Liver (tissue), 9 donors: ENCODE results near the gene MROH8. TPM values are rescaled to one million over a fixed set of nuclear protein-coding genes. Genes with fewer than 3 reads are reported as not detected.

ENCODE experiments used
- DNase-seq: peaks from one replicate; pipeline ENCODE4 v3.0.0-alpha.2; 2017; ENCODE audit warnings: low spot score
- H3K27ac ChIP-seq, 2 donors: one replicate each; pipeline ENCODE4 v1.7.0; 2013; ENCODE audit warnings: inconsistent platforms in 2 of 2, low read length in 2 of 2, control low read depth in 1 of 2, low read depth in 1 of 2, mild to moderate bottlenecking in 1 of 2
- H3K27me3 ChIP-seq, 4 donors: one replicate each; pipeline versions ENCODE4 v1.6.1 to v1.7.0; 2013; ENCODE audit warnings: low read length in 3 of 4, inconsistent platforms in 1 of 4, mild to moderate bottlenecking in 1 of 4, moderate library complexity in 1 of 4; ENCODE audit not compliant: control insufficient read depth in 4 of 4, insufficient read depth in 4 of 4
- H3K36me3 ChIP-seq, 4 donors: one replicate each; pipeline versions ENCODE4 v1.6.1 to v1.7.0; 2013; ENCODE audit warnings: low read length in 3 of 4, mild to moderate bottlenecking in 3 of 4, low read depth in 1 of 4, moderate library complexity in 1 of 4; ENCODE audit not compliant: control insufficient read depth in 4 of 4, insufficient read depth in 3 of 4
- H3K4me1 ChIP-seq, 4 donors: one replicate each; pipeline versions ENCODE4 v1.6.1 to v1.7.0; 2013; ENCODE audit warnings: low read length in 3 of 4, mild to moderate bottlenecking in 3 of 4, moderate library complexity in 1 of 4; ENCODE audit not compliant: control insufficient read depth in 4 of 4, insufficient read depth in 4 of 4
- H3K4me3 ChIP-seq, 3 donors: one replicate each; pipeline versions ENCODE4 v1.6.1 to v1.7.0; 2013; ENCODE audit warnings: low read length in 3 of 3, control low read depth in 1 of 3, low read depth in 1 of 3, mild to moderate bottlenecking in 1 of 3
- H3K9ac ChIP-seq, 2 donors: one replicate each; pipeline ENCODE4 v1.7.0; 2013; ENCODE audit warnings: low read length in 2 of 2, mild to moderate bottlenecking in 2 of 2, moderate library complexity in 2 of 2, control low read depth in 1 of 2, low read depth in 1 of 2
- H3K9me3 ChIP-seq, 4 donors: one replicate each; pipeline versions ENCODE4 v1.6.1 to v1.7.0; 2013; ENCODE audit warnings: low read length in 3 of 4; ENCODE audit not compliant: control insufficient read depth in 4 of 4
- EGR1 ChIP-seq, 2 donors: IDR thresholded peaks; 2 replicates each; pipeline ENCODE4 v1.6.1; 2016 to 2018; ENCODE audit warnings: antibody characterized with exemption in 2 of 2, low read depth in 2 of 2
- FOXA2 ChIP-seq: IDR thresholded peaks from 2 replicates; pipeline ENCODE4 v1.6.1; 2016; ENCODE audit warnings: antibody characterized with exemption
- GABPA ChIP-seq, 2 donors: IDR thresholded peaks in 1 of 2; conservative IDR thresholded peaks in 1 of 2; 2 replicates each; pipeline ENCODE4 v1.6.1; 2016; ENCODE audit warnings: antibody characterized with exemption in 2 of 2, mild to moderate bottlenecking in 1 of 2, moderate library complexity in 1 of 2
- HNF4A ChIP-seq, 2 donors: conservative IDR thresholded peaks; 2 replicates each; pipeline ENCODE4 v1.6.1; 2016; ENCODE audit warnings: antibody characterized with exemption in 2 of 2, mild to moderate bottlenecking in 2 of 2
- HNF4G ChIP-seq: IDR thresholded peaks from 2 replicates; pipeline ENCODE4 v1.6.1; 2016; ENCODE audit warnings: antibody characterized with exemption
- JUND ChIP-seq, 2 donors: IDR thresholded peaks; 2 replicates each; pipeline ENCODE4 v1.6.1; 2016; ENCODE audit warnings: antibody characterized with exemption in 2 of 2
- RAD21 ChIP-seq, 2 donors: IDR thresholded peaks; 2 replicates each; pipeline ENCODE4 v1.6.1; 2016; ENCODE audit warnings: antibody characterized with exemption in 2 of 2, mild to moderate bottlenecking in 2 of 2
- RXRA ChIP-seq, 2 donors: IDR thresholded peaks; 2 replicates each; pipeline ENCODE4 v1.6.1; 2017 to 2018; ENCODE audit warnings: antibody characterized with exemption in 2 of 2, mild to moderate bottlenecking in 1 of 2
- SP1 ChIP-seq: IDR thresholded peaks from 2 replicates; pipeline ENCODE4 v1.6.1; 2018; ENCODE audit warnings: antibody characterized with exemption, mild to moderate bottlenecking
- TAF1 ChIP-seq: conservative IDR thresholded peaks from 2 replicates; pipeline ENCODE4 v1.6.1; 2016; ENCODE audit warnings: antibody characterized with exemption, mild to moderate bottlenecking
- YY1 ChIP-seq: IDR thresholded peaks from 2 replicates; pipeline ENCODE4 v1.6.1; 2016; ENCODE audit warnings: antibody characterized with exemption, mild to moderate bottlenecking
- WGBS: extraction: QIAGEN DNeasy Blood & Tissue Kit; methylation state at CpG from one replicate; pipeline ENCODE4 v1.1.7; 2013; 5-methylcytosine and 5-hydroxymethylcytosine counted together
- polyA plus RNA-seq, 2 donors: library from polyadenylated mRNA; stranded (reverse) in 1 of 2; unstranded in 1 of 2; fragments of 200-250 nt in 1 of 2; fragments of >200 nt in 1 of 2; fragmentation: Nextera tagmentation in 1 of 2; extraction: Ambion mirVana in 1 of 2; gene quantifications; one replicate each; pipeline versions ENCODE4 v1.2.1 to v1.2.3, GENCODE V29; 2013 to 2015
- total RNA-seq, 2 donors: library from RNA; depleted of rRNA; stranded (reverse); fragments of >200 nt; gene quantifications; one replicate each; pipeline ENCODE4 v1.2.3, GENCODE V29; 2014
- TF ChIP-seq, protein P1 (sequence below): fragments of 150-350 bp; IDR thresholded peaks from 2 replicates; pipeline ENCODE4 v1.5.1; 2017; ENCODE audit warnings: improper control_type of control experiment, low read depth, low read length; ENCODE audit not compliant: missing input control
- TF ChIP-seq, protein P2 (sequence below): IDR thresholded peaks from 2 replicates; pipeline ENCODE4 v1.6.1; 2016; ENCODE audit warnings: antibody characterized with exemption
- TF ChIP-seq, protein P3 (sequence below): IDR thresholded peaks from 2 replicates; pipeline ENCODE4 v1.6.1; 2016; ENCODE audit warnings: antibody characterized with exemption
- TF ChIP-seq, protein P4 (sequence below): IDR thresholded peaks from 2 replicates; pipeline ENCODE4 v1.6.1; 2016; ENCODE audit warnings: antibody characterized with exemption
- TF ChIP-seq, protein P5 (sequence below): IDR thresholded peaks from 2 replicates; pipeline ENCODE4 v1.6.1; 2016; ENCODE audit warnings: antibody characterized with exemption, mild to moderate bottlenecking
- donor health status: healthy.
- donor health status: healthy.
- donor health status: healthy.
- donor health status: healthy.
- donor health status: healthy.

MROH8 gene
- total and polyA plus RNA-seq, 4 donors = 1.3 to 5.1 (median 2.0) TPM

DNA sequence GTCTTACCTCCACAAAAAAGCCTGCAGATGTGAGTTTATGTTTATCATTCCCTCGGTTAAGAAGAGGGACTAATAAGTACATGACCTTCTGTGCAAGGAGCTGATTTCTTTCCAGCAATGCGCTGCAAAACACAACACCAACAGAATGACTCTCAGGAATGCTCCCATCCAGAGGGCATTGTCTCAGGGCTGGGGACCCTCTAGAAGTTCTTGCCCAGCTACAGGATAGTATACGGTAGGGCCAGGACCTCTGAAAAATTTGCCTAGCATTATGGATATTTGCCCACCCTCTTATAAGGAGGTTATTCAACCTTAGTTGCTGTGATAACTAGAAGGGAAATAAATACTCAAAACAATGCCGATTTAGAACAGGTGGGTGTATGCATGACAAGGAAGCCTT is 58.9 kb downstream of the MROH8 start:
- DNase-seq = no peak
- WGBS = 89% methylated on average over 4 of the region's 4 CpGs

DNA sequence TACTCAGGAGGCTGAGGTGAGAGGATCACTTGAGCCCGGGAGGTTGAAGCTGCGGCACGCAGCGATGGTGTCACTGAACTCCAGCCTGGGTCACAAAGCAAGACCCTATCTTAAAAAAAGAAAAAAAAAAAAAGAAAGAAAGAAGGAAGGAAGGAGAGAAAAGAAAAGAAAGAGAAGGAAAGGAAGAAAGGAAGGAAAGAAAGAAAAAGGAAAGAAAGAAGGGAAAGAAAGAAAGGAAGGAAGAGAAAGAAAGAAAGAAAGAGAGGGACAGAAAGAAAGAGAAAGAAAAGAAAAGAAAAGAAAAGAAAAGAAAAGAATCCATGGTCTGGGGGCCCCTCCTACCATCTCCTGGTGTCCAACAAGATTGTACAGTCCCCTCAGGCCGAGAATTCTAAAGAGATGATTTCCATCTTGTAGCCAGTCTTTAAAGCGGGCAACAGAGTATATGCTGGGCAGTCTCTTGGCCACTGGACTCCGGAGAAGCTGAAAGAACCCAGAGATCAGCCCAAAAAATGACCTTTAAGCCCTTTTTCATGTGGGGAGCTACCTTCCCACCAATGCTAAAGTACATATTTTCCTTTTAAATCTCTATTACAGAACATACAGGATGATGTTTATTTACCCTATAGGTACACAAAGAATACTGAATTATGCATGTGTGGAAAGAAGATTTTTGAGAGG is 59.9 kb downstream of the MROH8 start:
- H3K36me3 ChIP-seq = peaks cover 0 to 3% (median under 1%) of the 10 kb centered on the region in 4 donors
- no peaks in the 10 kb centered on the region for H3K9me3 ChIP-seq
- no peak overlapping the region for H3K27ac ChIP-seq
- TF ChIP-seq, protein P1, sequence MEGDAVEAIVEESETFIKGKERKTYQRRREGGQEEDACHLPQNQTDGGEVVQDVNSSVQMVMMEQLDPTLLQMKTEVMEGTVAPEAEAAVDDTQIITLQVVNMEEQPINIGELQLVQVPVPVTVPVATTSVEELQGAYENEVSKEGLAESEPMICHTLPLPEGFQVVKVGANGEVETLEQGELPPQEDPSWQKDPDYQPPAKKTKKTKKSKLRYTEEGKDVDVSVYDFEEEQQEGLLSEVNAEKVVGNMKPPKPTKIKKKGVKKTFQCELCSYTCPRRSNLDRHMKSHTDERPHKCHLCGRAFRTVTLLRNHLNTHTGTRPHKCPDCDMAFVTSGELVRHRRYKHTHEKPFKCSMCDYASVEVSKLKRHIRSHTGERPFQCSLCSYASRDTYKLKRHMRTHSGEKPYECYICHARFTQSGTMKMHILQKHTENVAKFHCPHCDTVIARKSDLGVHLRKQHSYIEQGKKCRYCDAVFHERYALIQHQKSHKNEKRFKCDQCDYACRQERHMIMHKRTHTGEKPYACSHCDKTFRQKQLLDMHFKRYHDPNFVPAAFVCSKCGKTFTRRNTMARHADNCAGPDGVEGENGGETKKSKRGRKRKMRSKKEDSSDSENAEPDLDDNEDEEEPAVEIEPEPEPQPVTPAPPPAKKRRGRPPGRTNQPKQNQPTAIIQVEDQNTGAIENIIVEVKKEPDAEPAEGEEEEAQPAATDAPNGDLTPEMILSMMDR = no peak
- no peak for TF ChIP-seq SP1
- TF ChIP-seq GABPA (IDR thresholded peaks at IDR 0.05 in 1 of 2, conservative IDR thresholded peaks at IDR 0.05 in 1 of 2) = no peak
- TF ChIP-seq, protein P2, sequence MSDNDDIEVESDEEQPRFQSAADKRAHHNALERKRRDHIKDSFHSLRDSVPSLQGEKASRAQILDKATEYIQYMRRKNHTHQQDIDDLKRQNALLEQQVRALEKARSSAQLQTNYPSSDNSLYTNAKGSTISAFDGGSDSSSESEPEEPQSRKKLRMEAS = no peak
- TF ChIP-seq JUND (IDR thresholded peaks at IDR 0.05) = no peak
- TF ChIP-seq RXRA (IDR thresholded peaks at IDR 0.05) = no peak
- no peak for TF ChIP-seq RAD21 (IDR thresholded peaks at IDR 0.05)
- TF ChIP-seq, protein P3, sequence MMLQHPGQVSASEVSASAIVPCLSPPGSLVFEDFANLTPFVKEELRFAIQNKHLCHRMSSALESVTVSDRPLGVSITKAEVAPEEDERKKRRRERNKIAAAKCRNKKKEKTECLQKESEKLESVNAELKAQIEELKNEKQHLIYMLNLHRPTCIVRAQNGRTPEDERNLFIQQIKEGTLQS = no peak
- TF ChIP-seq, protein P4, sequence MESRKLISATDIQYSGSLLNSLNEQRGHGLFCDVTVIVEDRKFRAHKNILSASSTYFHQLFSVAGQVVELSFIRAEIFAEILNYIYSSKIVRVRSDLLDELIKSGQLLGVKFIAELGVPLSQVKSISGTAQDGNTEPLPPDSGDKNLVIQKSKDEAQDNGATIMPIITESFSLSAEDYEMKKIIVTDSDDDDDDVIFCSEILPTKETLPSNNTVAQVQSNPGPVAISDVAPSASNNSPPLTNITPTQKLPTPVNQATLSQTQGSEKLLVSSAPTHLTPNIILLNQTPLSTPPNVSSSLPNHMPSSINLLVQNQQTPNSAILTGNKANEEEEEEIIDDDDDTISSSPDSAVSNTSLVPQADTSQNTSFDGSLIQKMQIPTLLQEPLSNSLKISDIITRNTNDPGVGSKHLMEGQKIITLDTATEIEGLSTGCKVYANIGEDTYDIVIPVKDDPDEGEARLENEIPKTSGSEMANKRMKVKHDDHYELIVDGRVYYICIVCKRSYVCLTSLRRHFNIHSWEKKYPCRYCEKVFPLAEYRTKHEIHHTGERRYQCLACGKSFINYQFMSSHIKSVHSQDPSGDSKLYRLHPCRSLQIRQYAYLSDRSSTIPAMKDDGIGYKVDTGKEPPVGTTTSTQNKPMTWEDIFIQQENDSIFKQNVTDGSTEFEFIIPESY = no peak
- no peak for TF ChIP-seq YY1
- TF ChIP-seq EGR1 (IDR thresholded peaks at IDR 0.05; ENCODE audit: low read depth in 2 of 2) = no peak
- TF ChIP-seq HNF4A (conservative IDR thresholded peaks at IDR 0.05) = no peak
- no peak for TF ChIP-seq FOXA2
- no peak for TF ChIP-seq TAF1
- no peak for TF ChIP-seq HNF4G
- TF ChIP-seq, protein P5, sequence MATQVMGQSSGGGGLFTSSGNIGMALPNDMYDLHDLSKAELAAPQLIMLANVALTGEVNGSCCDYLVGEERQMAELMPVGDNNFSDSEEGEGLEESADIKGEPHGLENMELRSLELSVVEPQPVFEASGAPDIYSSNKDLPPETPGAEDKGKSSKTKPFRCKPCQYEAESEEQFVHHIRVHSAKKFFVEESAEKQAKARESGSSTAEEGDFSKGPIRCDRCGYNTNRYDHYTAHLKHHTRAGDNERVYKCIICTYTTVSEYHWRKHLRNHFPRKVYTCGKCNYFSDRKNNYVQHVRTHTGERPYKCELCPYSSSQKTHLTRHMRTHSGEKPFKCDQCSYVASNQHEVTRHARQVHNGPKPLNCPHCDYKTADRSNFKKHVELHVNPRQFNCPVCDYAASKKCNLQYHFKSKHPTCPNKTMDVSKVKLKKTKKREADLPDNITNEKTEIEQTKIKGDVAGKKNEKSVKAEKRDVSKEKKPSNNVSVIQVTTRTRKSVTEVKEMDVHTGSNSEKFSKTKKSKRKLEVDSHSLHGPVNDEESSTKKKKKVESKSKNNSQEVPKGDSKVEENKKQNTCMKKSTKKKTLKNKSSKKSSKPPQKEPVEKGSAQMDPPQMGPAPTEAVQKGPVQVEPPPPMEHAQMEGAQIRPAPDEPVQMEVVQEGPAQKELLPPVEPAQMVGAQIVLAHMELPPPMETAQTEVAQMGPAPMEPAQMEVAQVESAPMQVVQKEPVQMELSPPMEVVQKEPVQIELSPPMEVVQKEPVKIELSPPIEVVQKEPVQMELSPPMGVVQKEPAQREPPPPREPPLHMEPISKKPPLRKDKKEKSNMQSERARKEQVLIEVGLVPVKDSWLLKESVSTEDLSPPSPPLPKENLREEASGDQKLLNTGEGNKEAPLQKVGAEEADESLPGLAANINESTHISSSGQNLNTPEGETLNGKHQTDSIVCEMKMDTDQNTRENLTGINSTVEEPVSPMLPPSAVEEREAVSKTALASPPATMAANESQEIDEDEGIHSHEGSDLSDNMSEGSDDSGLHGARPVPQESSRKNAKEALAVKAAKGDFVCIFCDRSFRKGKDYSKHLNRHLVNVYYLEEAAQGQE = no peak
- H3K4me3 ChIP-seq = no peak overlapping the region
- no peak overlapping the region for H3K9ac ChIP-seq
- DNase-seq = no peak
- no peaks in the 10 kb centered on the region for H3K27me3 ChIP-seq
- 96% methylated on average over 7 of the region's 7 CpGs for WGBS
- H3K4me1 ChIP-seq = no peaks in the 10 kb centered on the region

More for the DNA sequence above, 58.9 kb downstream of the MROH8 start:
- Histone ChIP-seq H3K27me3 (no peaks in the 10 kb centered on the region), H3K4me1 (no peaks in the 10 kb centered on the region), H3K9ac (no peak overlapping the region), H3K27ac (no peak overlapping the region), H3K4me3 (no peak overlapping the region), H3K9me3 (no peaks in the 10 kb centered on the region), H3K36me3 (peaks cover 0 to 3% (median 0%) of the 10 kb centered on the region in 4 donors)
- TF ChIP-seq RAD21 (IDR thresholded peaks at IDR 0.05) = no peak
